HepG2 (cell line): ENCODE measurements around the gene NFYB. TPM values are rescaled to one million over a fixed set of nuclear protein-coding genes. Genes with fewer than 3 reads are reported as not detected.
A peak's percentile ranks its signal among the peaks of the same experiment; 100 is the strongest.

Experiments
- ARID2 ChIP-seq: sonication (generic); formaldehyde crosslinking; IDR thresholded peaks from 2 replicates; pipeline ENCODE4 v1.8.1; 2022; ENCODE audit warnings: mild to moderate bottlenecking, missing genetic modification reagents, borderline replicate concordance
- CHD4 ChIP-seq: fragments of 200-600 bp; sonication (generic); IDR thresholded peaks from 2 replicates; pipeline ENCODE4 v1.7.0; 2017; ENCODE audit warnings: mild to moderate bottlenecking, low read length, borderline replicate concordance
- DR1 ChIP-seq: sonication (generic); formaldehyde crosslinking; IDR thresholded peaks from 2 replicates; pipeline ENCODE4 v1.8.0; 2021; ENCODE audit warnings: mild to moderate bottlenecking, missing genetic modification reagents, inconsistent platforms
- FLYWCH1 ChIP-seq: sonication (generic); formaldehyde crosslinking; IDR thresholded peaks from 2 replicates; pipeline ENCODE4 v1.8.1; 2023; ENCODE audit warnings: mild to moderate bottlenecking, missing genetic modification reagents
- HHEX ChIP-seq: IDR thresholded peaks from 2 replicates; pipeline ENCODE4 v1.6.1; 2016; ENCODE audit warnings: control low read depth
- IRX3 ChIP-seq: sonication (generic); formaldehyde crosslinking; IDR thresholded peaks from 2 replicates; pipeline ENCODE4 v1.8.1; 2023; ENCODE audit warnings: mild to moderate bottlenecking, low read depth, missing genetic modification reagents, borderline replicate concordance
- KAT7 ChIP-seq: IDR thresholded peaks from 2 replicates; pipeline ENCODE4 v1.6.1; 2018; ENCODE audit warnings: borderline replicate concordance, missing compliant biosample characterization
- NFIC ChIP-seq: IDR thresholded peaks from 2 replicates; pipeline ENCODE4 v1.6.1; 2012; ENCODE audit warnings: mild to moderate bottlenecking, low read length, inconsistent platforms
- NR3C1 ChIP-seq: sonication (generic); formaldehyde crosslinking; IDR thresholded peaks from 2 replicates; pipeline ENCODE4 v1.4.0; 2020; ENCODE audit warnings: missing genetic modification reagents
- POGK ChIP-seq: sonication (generic); formaldehyde crosslinking; conservative IDR thresholded peaks from 2 replicates; pipeline ENCODE4 v1.8.0; 2022; ENCODE audit warnings: mild to moderate bottlenecking, moderate library complexity, missing genetic modification reagents
- SALL1 ChIP-seq: sonication (generic); formaldehyde crosslinking; IDR thresholded peaks from 2 replicates; pipeline ENCODE4 v1.8.0; 2022; ENCODE audit warnings: mild to moderate bottlenecking, missing genetic modification reagents
- SMYD3 ChIP-seq: sonication (generic); formaldehyde crosslinking; IDR thresholded peaks from 2 replicates; pipeline ENCODE4 v1.8.1; 2023; ENCODE audit warnings: mild to moderate bottlenecking, missing genetic modification reagents
- SP140L ChIP-seq: sonication (generic); formaldehyde crosslinking; IDR thresholded peaks from 2 replicates; pipeline ENCODE4 v1.4.0; 2020; ENCODE audit warnings: missing genetic modification reagents, borderline replicate concordance
- ZFP82 ChIP-seq: sonication (generic); formaldehyde crosslinking; IDR thresholded peaks from 2 replicates; pipeline ENCODE4 v1.5.1; 2020; ENCODE audit warnings: mild to moderate bottlenecking, missing genetic modification reagents, borderline replicate concordance
- ZNF101 ChIP-seq: sonication (generic); formaldehyde crosslinking; IDR thresholded peaks from 2 replicates; pipeline ENCODE4 v1.4.0; 2020; ENCODE audit warnings: mild to moderate bottlenecking, low read depth, missing genetic modification reagents, borderline replicate concordance
- ZNF121 ChIP-seq: sonication (generic); formaldehyde crosslinking; IDR thresholded peaks from 2 replicates; pipeline ENCODE4 v1.5.0; 2020; ENCODE audit warnings: mild to moderate bottlenecking, missing genetic modification reagents
- ZNF136 ChIP-seq: sonication (generic); formaldehyde crosslinking; IDR thresholded peaks from 2 replicates; pipeline ENCODE4 v1.8.1; 2022; ENCODE audit warnings: low read depth, mild to moderate bottlenecking, moderate library complexity, missing genetic modification reagents
- ZNF556 ChIP-seq: sonication (generic); formaldehyde crosslinking; IDR thresholded peaks from 2 replicates; pipeline ENCODE4 v1.4.0; 2020; ENCODE audit warnings: mild to moderate bottlenecking, missing genetic modification reagents, borderline replicate concordance
- ZNF614 ChIP-seq: IDR thresholded peaks from 2 replicates; pipeline ENCODE4 v1.6.1; 2018; ENCODE audit warnings: missing biosample characterization, missing genetic modification reagents, inconsistent platforms, borderline replicate concordance
- ZNF713 ChIP-seq: sonication (generic); formaldehyde crosslinking; IDR thresholded peaks from 2 replicates; pipeline ENCODE4 v1.4.0; 2020; ENCODE audit warnings: mild to moderate bottlenecking, missing genetic modification reagents
- ZSCAN25 ChIP-seq: sonication (generic); formaldehyde crosslinking; IDR thresholded peaks from 2 replicates; pipeline ENCODE4 v1.8.0; 2022; ENCODE audit warnings: mild to moderate bottlenecking, missing genetic modification reagents
- polyA plus RNA-seq, 8 experiments: library from polyadenylated mRNA; depleted of rRNA in 3 of 8; stranded (reverse) in 7 of 8; unstranded in 1 of 8; fragments of >200 nt; fragmentation: Illumina TruSeq in 4 of 8; extraction: Trizol in 4 of 8; gene quantifications; 2 replicates each; pipeline versions ENCODE4 v1.2.1 to v1.2.3, GENCODE V29; 2011 to 2016; ENCODE audit warnings: low read depth in 4 of 8, missing spikeins in 1 of 8, mixed read lengths in 1 of 8; ENCODE audit not compliant: insufficient read depth in 1 of 8
- total RNA-seq, 5 experiments: library from RNA; depleted of rRNA; stranded (reverse); fragments of >200 nt; fragmentation: Illumina TruSeq; extraction: Trizol; gene quantifications; 2 replicates each; pipeline ENCODE4 v1.2.3, GENCODE V29; 2016; ENCODE audit warnings: low read depth in 1 of 5
- TF ChIP-seq, protein P1 (sequence below): sonication (generic); formaldehyde crosslinking; conservative IDR thresholded peaks from 2 replicates; pipeline ENCODE4 v1.4.0; 2020; ENCODE audit warnings: missing genetic modification reagents
- TF ChIP-seq, protein P2 (sequence below), 2 experiments: sonication (generic) in 1 of 2; formaldehyde crosslinking in 1 of 2; IDR thresholded peaks; 2 replicates each; pipeline versions ENCODE4 v1.5.1 to v1.6.1; 2011 to 2020; ENCODE audit warnings: borderline replicate concordance in 1 of 2, low read depth in 1 of 2, low read length in 1 of 2, mild to moderate bottlenecking in 1 of 2, missing genetic modification reagents in 1 of 2, moderate library complexity in 1 of 2

The NFYB gene
- total and polyA plus RNA-seq, 2 of the 13 experiments (the other 11 are each of a cell fraction or from before 2014, with no cell fraction given) = 18.7 to 36.6 TPM

- TF ChIP-seq, protein P1, sequence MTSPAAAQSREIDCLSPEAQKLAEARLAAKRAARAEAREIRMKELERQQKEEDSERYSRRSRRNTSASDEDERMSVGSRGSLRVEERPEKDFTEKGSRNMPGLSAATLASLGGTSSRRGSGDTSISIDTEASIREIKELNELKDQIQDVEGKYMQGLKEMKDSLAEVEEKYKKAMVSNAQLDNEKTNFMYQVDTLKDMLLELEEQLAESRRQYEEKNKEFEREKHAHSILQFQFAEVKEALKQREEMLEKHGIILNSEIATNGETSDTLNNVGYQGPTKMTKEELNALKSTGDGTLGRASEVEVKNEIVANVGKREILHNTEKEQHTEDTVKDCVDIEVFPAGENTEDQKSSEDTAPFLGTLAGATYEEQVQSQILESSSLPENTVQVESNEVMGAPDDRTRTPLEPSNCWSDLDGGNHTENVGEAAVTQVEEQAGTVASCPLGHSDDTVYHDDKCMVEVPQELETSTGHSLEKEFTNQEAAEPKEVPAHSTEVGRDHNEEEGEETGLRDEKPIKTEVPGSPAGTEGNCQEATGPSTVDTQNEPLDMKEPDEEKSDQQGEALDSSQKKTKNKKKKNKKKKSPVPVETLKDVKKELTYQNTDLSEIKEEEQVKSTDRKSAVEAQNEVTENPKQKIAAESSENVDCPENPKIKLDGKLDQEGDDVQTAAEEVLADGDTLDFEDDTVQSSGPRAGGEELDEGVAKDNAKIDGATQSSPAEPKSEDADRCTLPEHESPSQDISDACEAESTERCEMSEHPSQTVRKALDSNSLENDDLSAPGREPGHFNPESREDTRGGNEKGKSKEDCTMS (CRISPR knock-in tag) = no peak
- TF ChIP-seq SALL1 (CRISPR knock-in tag) = peak; percentile 76
- TF ChIP-seq ZNF614 = no peak
- TF ChIP-seq FLYWCH1 (CRISPR knock-in tag) = no peak
- 0 out of 2 replicates have a peak, but pooled peaks have one; percentile 40 for TF ChIP-seq ZNF136
- no peak for TF ChIP-seq ZNF713 (CRISPR knock-in tag)
- TF ChIP-seq NFIC = no peak
- TF ChIP-seq ARID2 (CRISPR knock-in tag) = 0 out of 2 replicates have a peak, but pooled peaks have one; percentile 25
- peak; percentile 58; the same call in 1 of the 2 replicates for TF ChIP-seq KAT7
- no peak for TF ChIP-seq ZNF121 (CRISPR knock-in tag)
- TF ChIP-seq DR1 (CRISPR knock-in tag) = no peak; the same call in 1 of the 2 replicates
- no peak for TF ChIP-seq HHEX (CRISPR knock-in tag)
- TF ChIP-seq ZSCAN25 (CRISPR knock-in tag) = no peak
- TF ChIP-seq ZNF556 (CRISPR knock-in tag) = no peak
- TF ChIP-seq, protein P2, sequence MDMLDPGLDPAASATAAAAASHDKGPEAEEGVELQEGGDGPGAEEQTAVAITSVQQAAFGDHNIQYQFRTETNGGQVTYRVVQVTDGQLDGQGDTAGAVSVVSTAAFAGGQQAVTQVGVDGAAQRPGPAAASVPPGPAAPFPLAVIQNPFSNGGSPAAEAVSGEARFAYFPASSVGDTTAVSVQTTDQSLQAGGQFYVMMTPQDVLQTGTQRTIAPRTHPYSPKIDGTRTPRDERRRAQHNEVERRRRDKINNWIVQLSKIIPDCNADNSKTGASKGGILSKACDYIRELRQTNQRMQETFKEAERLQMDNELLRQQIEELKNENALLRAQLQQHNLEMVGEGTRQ (IDR thresholded peaks at IDR 0.05; ENCODE audit: low read depth, low read length) = no peak
- TF ChIP-seq, protein P2 (CRISPR knock-in tag; IDR thresholded peaks at IDR 0.05; ENCODE audit: borderline replicate concordance) = no peak
- TF ChIP-seq SMYD3 (CRISPR knock-in tag) = no peak
- TF ChIP-seq IRX3 (CRISPR knock-in tag) = 0 out of 2 replicates have a peak, but pooled peaks have one; percentile 75
- no peak for TF ChIP-seq ZNF101
- TF ChIP-seq NR3C1 (CRISPR knock-in tag) = no peak
- no peak for TF ChIP-seq SP140L (CRISPR knock-in tag)
- peak; percentile 83; the same call in 1 of the 2 replicates for TF ChIP-seq ZFP82 (CRISPR knock-in tag)
- no peak; the same call in 1 of the 2 replicates for TF ChIP-seq POGK
- TF ChIP-seq CHD4 = no peak
Measured at GRCh38 chr12:104137902-104138796, at the start of gene NFYB (continued).
